ENCODE measurements around the gene EXOC3L1. TPM values are rescaled to one million over a fixed set of nuclear protein-coding genes. Genes with fewer than 3 reads are reported as not detected.
A peak's percentile ranks its signal among the peaks of the same experiment; 100 is the strongest.

EXOC3L1 gene
- total RNA-seq, 1 experiment from 2014 or later, result 0.30 TPM

- intact Hi-C loops (cut with micrococcal nuclease), result no loop called here
- ATAC-seq (no peak), DNase-seq (ENCODE audit: low read depth, low spot score) (no peak)
- no peak for TF ChIP-seq EZH2phosphoT487 (IDR thresholded peaks at IDR 0.05; ENCODE audit: borderline replicate concordance)
- H3K4me3 ChIP-seq (replicated peaks in 1 of 2; ENCODE audit: low read depth in 1 of 2, low read length in 2 of 2), result peak overlapping the region; percentile 87 to 91
- peak overlapping the region; percentile 95 for H3K4me2 ChIP-seq (ENCODE audit: low read length)
- H3K4me1 ChIP-seq (ENCODE audit: control insufficient read depth in 1 of 2, insufficient read depth in 2 of 2, low read length in 2 of 2), result peaks cover 20 to 33% of the 10 kb centered on the region in 2 experiments
- BruUV-seq (replicated peaks), result no TSS peak
- peaks cover 53% of the 10 kb centered on the region for H3K79me2 ChIP-seq (ENCODE audit: insufficient read depth, low read length)
- H3K36me3 ChIP-seq (ENCODE audit: control insufficient read depth in 1 of 2, insufficient read depth in 2 of 2, low read length in 2 of 2), result peaks cover 24 to 40% of the 10 kb centered on the region in 2 experiments; a peak in 3 of 4 replicates
- ChIA-PET RAD21 (ENCODE audit: low non-redundant PET in 1 of 2, low total read pairs in 2 of 2, uncharacterized antibody in 2 of 2, unreplicated experiment in 2 of 2) (no interaction called here), CTCF (no interaction called here), POLR2A (no interaction called here)
- H4K20me1 ChIP-seq (ENCODE audit: insufficient read depth), result no peaks in the 10 kb centered on the region; the same call in 1 of the 2 replicates
- H3K9me3 ChIP-seq (ENCODE audit: control insufficient read depth in 1 of 2, insufficient read depth in 1 of 2, low read depth in 1 of 2, low read length in 2 of 2), result no peaks in the 10 kb centered on the region
- peak overlapping the region; percentile 85 for H3K9ac ChIP-seq (ENCODE audit: low read length)
- no peaks in the 10 kb centered on the region for H3K9me2 ChIP-seq (ENCODE audit: insufficient read depth)
- no peak overlapping the region for H2AFZ ChIP-seq (ENCODE audit: low read depth, low read length, poor library complexity, severe bottlenecking)
- peak overlapping the region; percentile 84; the same call in 1 of the 2 replicates for H3K27ac ChIP-seq (ENCODE audit: low read depth, low read length)
- no peaks in the 10 kb centered on the region for H3K27me3 ChIP-seq (ENCODE audit: insufficient read depth, low read length)
Observed at GRCh38 chr16:67193536-67193935, 3.6 kb upstream of the EXOC3L1 start.

- TF ChIP-seq ZBTB33 (IDR thresholded peaks at IDR 0.05; ENCODE audit: extremely low read depth, insufficient replicate concordance, low read length), result no peak
- no peak for TF ChIP-seq POLR2AphosphoS5 (IDR thresholded peaks at IDR 0.05; ENCODE audit: low read depth, low read length)
- no peak for TF ChIP-seq ZNF274 (IDR thresholded peaks at IDR 0.05; ENCODE audit: low read depth, low read length)
- TF ChIP-seq SP1 (IDR thresholded peaks at IDR 0.05; ENCODE audit: low read depth), result no peak
- TF ChIP-seq SRF (IDR thresholded peaks at IDR 0.05; ENCODE audit: low read depth), result no peak
- no peak for TF ChIP-seq TCF7L2 (IDR thresholded peaks at IDR 0.05; ENCODE audit: borderline replicate concordance, extremely low read depth, insufficient read depth, insufficient read length)
- no peak for TF ChIP-seq MAX (IDR thresholded peaks at IDR 0.05)
- TF ChIP-seq RAD21 (IDR thresholded peaks at IDR 0.05; ENCODE audit: low read depth), result no peak
- no peak for TF ChIP-seq CTCF (IDR thresholded peaks at IDR 0.05 in 2 of 3, conservative IDR thresholded peaks at IDR 0.05 in 1 of 3; ENCODE audit: borderline replicate concordance in 1 of 3, insufficient read depth in 1 of 3, low read depth in 2 of 3, low read length in 2 of 3)
- no peak for TF ChIP-seq FOSL1 (IDR thresholded peaks at IDR 0.05; ENCODE audit: low read depth)
- TF ChIP-seq ZFX (IDR thresholded peaks at IDR 0.05), result no peak
- TF ChIP-seq EZH2phosphoT487 (IDR thresholded peaks at IDR 0.05; ENCODE audit: borderline replicate concordance), result no peak
- peaks cover 14 to 26% of the 10 kb centered on the region in 2 experiments; a peak in 3 of 4 replicates for H3K4me1 ChIP-seq (ENCODE audit: control insufficient read depth in 1 of 2, insufficient read depth in 2 of 2, low read length in 2 of 2)
- no peak overlapping the region for H2AFZ ChIP-seq (ENCODE audit: low read depth, low read length, poor library complexity, severe bottlenecking)
- no TSS peak for BruUV-seq (replicated peaks)
- CTCF ChIA-PET, result interaction anchor here (1.2 kb wide), 1 partner anchor 13 kb away, joined by 3 read pairs; no protein-coding TSS in a partner anchor
- H3K9me3 ChIP-seq (ENCODE audit: control insufficient read depth in 1 of 2, insufficient read depth in 1 of 2, low read depth in 1 of 2, low read length in 2 of 2), result no peaks in the 10 kb centered on the region
- H3K36me3 ChIP-seq (ENCODE audit: control insufficient read depth in 1 of 2, insufficient read depth in 2 of 2, low read length in 2 of 2), result peaks cover 24 to 40% of the 10 kb centered on the region in 2 experiments; a peak in 3 of 4 replicates
- H3K27me3 ChIP-seq (ENCODE audit: insufficient read depth, low read length), result no peaks in the 10 kb centered on the region
- H3K27ac ChIP-seq (ENCODE audit: low read depth, low read length), result peak overlapping the region; percentile 84
- peak overlapping the region; percentile 85 for H3K9ac ChIP-seq (ENCODE audit: low read length)
- H4K20me1 ChIP-seq (ENCODE audit: insufficient read depth), result no peaks in the 10 kb centered on the region; the same call in 1 of the 2 replicates
- H3K9me2 ChIP-seq (ENCODE audit: insufficient read depth), result no peaks in the 10 kb centered on the region
- ATAC-seq (no peak), DNase-seq (ENCODE audit: low read depth, low spot score) (no peak)
- peak overlapping the region; percentile 87 to 91 for H3K4me3 ChIP-seq (replicated peaks in 1 of 2; ENCODE audit: low read depth in 1 of 2, low read length in 2 of 2)
- peak overlapping the region; percentile 95 for H3K4me2 ChIP-seq (ENCODE audit: low read length)
- RAD21 ChIA-PET (ENCODE audit: low non-redundant PET in 1 of 2, low total read pairs in 2 of 2, uncharacterized antibody in 2 of 2, unreplicated experiment in 2 of 2), result no interaction called here
- H3K79me2 ChIP-seq (ENCODE audit: insufficient read depth, low read length), result peaks cover 53% of the 10 kb centered on the region
- POLR2A ChIA-PET, result no interaction called here
- intact Hi-C loops (cut with micrococcal nuclease), result no loop called here
Observed at GRCh38 chr16:67192781-67193361, 2.9 kb upstream of the EXOC3L1 start.

All from HCT116 (cell line).